Sigmoid colon (tissue), 7 donors: Measurements from ENCODE around the gene PRR12. TPM values are rescaled to one million over a fixed set of nuclear protein-coding genes. Genes with fewer than 3 reads are reported as not detected.

Experiments used
- DNase-seq: peaks from one replicate; pipeline ENCODE4 v3.0.0-alpha.2; 2019
- H3K27ac ChIP-seq, 4 donors: fragments of 200-600 bp; sonication (generic); one replicate each; pipeline ENCODE4 v1.5.1; 2016 to 2019; ENCODE audit warnings: mild to moderate bottlenecking in 1 of 4
- H3K27me3 ChIP-seq, 3 donors: fragments of 200-600 bp; sonication (generic); one replicate each; pipeline ENCODE4 v1.5.1; 2019; ENCODE audit warnings: mild to moderate bottlenecking in 1 of 3
- H3K36me3 ChIP-seq, 4 donors: fragments of 200-600 bp; sonication (generic); one replicate each; pipeline ENCODE4 v1.5.1; 2016 to 2019
- H3K4me1 ChIP-seq, 4 donors: fragments of 200-600 bp; sonication (generic); one replicate each; pipeline ENCODE4 v1.5.1; 2017 to 2019
- H3K4me3 ChIP-seq, 4 donors: fragments of 200-600 bp; sonication (generic); one replicate each; pipeline ENCODE4 v1.5.1; 2017 to 2019; ENCODE audit warnings: mild to moderate bottlenecking in 2 of 4, moderate library complexity in 1 of 4
- H3K9me3 ChIP-seq, 4 donors: fragments of 200-600 bp in 3 of 4; sonication (generic) in 3 of 4; one replicate each; pipeline versions ENCODE4 v1.5.1 to v1.6.1; 2013 to 2019
- CTCF ChIP-seq, 4 experiments: fragments of 450-650 bp in 3 of 4; fragments of 200-600 bp in 1 of 4; IDR thresholded peaks; one replicate each; pipeline ENCODE4 v1.5.1; 2016 to 2019; ENCODE audit warnings: antibody characterized with exemption in 4 of 4, mild to moderate bottlenecking in 3 of 4, moderate library complexity in 2 of 4
- EP300 ChIP-seq, 4 donors: sonication (generic); formaldehyde crosslinking; IDR thresholded peaks; one replicate each; pipeline ENCODE4 v1.6.1; 2017; ENCODE audit warnings: antibody characterized with exemption in 4 of 4
- POLR2A ChIP-seq, 2 donors: fragments of 450-650 bp; IDR thresholded peaks; one replicate each; pipeline ENCODE4 v1.6.1; 2016; ENCODE audit warnings: antibody characterized with exemption in 2 of 2, mild to moderate bottlenecking in 2 of 2, moderate library complexity in 2 of 2
- POLR2AphosphoS5 ChIP-seq, 4 donors: sonication (generic); formaldehyde crosslinking; IDR thresholded peaks; one replicate each; pipeline ENCODE4 v1.6.1; 2017; ENCODE audit warnings: antibody characterized with exemption in 4 of 4
- WGBS, 2 donors: extraction: QIAGEN DNeasy Blood & Tissue Kit; methylation state at CpG; one replicate each; pipeline ENCODE4 v1.1.7; 2013; 5-methylcytosine and 5-hydroxymethylcytosine counted together
- intact Hi-C: fragments of 100-400 bp; cut with DNase I; formaldehyde crosslinking; loops from one replicate; pipeline ENCODE4 v1.15.1; 2023
- polyA plus RNA-seq, 3 donors: library from polyadenylated mRNA; stranded (reverse); fragments of 200-250 nt; gene quantifications; one replicate each; pipeline ENCODE4 v1.2.3, GENCODE V29; 2013
- total RNA-seq, 4 donors: library from RNA; depleted of rRNA; stranded (reverse); fragments of >200 nt; gene quantifications; one replicate each; pipeline ENCODE4 v1.1.0, GENCODE V29; 2016
- donor health status: healthy with polysubstance abuse.
- donor health status: Bipolar disorder and iron deficiency.
- donor health status: healthy.

PRR12 gene
- total and polyA plus RNA-seq, 7 donors: 3.0 to 20.4 (median 5.7) TPM

- Histone ChIP-seq H3K9me3 (no peaks in the 10 kb centered on the region), H3K4me1 (peaks cover 0 to 11% (median 6%) of the 10 kb centered on the region in 4 donors), H3K27me3 (no peaks in the 10 kb centered on the region), H3K4me3 (no peak overlapping the region), H3K27ac (no peak overlapping the region), H3K36me3 (peaks cover 0 to 72% (median 42%) of the 10 kb centered on the region in 4 donors)
- TF ChIP-seq POLR2A (IDR thresholded peaks at IDR 0.05): no peak
- TF ChIP-seq POLR2AphosphoS5 (IDR thresholded peaks at IDR 0.05): no peak
- no peak for TF ChIP-seq CTCF (IDR thresholded peaks at IDR 0.05)
- TF ChIP-seq EP300 (IDR thresholded peaks at IDR 0.05): no peak
- DNase-seq: no peak
- 95 to 97% methylated on average over 12 of the region's 12 CpGs for WGBS, 2 donors
- intact Hi-C loops: no loop called here
These were observed 18.6 kb downstream of the PRR12 start for GRCh38 chr19:49609499-49610092.

GRCh38 chr19:49613374-49613773 lies 22.4 kb downstream of the PRR12 start:
- Histone ChIP-seq H3K4me3 (no peak overlapping the region), H3K9me3 (no peaks in the 10 kb centered on the region), H3K36me3 (peaks cover 13 to 75% (median 53%) of the 10 kb centered on the region in 4 donors), H3K27me3 (no peaks in the 10 kb centered on the region), H3K4me1 (peaks cover 0 to 11% (median 6%) of the 10 kb centered on the region in 4 donors), H3K27ac (no peak overlapping the region)
- WGBS, 2 donors: 72 to 84% methylated on average over 4 of the region's 4 CpGs
- DNase-seq: no peak
- no peak for TF ChIP-seq POLR2AphosphoS5 (IDR thresholded peaks at IDR 0.05)
- no peak for TF ChIP-seq EP300 (IDR thresholded peaks at IDR 0.05)
- no peak for TF ChIP-seq POLR2A (IDR thresholded peaks at IDR 0.05)
- TF ChIP-seq CTCF (IDR thresholded peaks at IDR 0.05): no peak
- intact Hi-C loops: no loop called here

GRCh38 chr19:49614096-49614833 lies 23.3 kb downstream of the PRR12 start:
- TF ChIP-seq EP300 (IDR thresholded peaks at IDR 0.05): no peak
- no peak for TF ChIP-seq POLR2A (IDR thresholded peaks at IDR 0.05)
- TF ChIP-seq POLR2AphosphoS5 (IDR thresholded peaks at IDR 0.05): no peak
- TF ChIP-seq CTCF (IDR thresholded peaks at IDR 0.05): no peak
- DNase-seq: no peak
- intact Hi-C loops: no loop called here
- Histone ChIP-seq H3K27ac (no peak overlapping the region), H3K4me3 (no peak overlapping the region), H3K27me3 (no peaks in the 10 kb centered on the region), H3K36me3 (peaks cover 13 to 75% (median 46%) of the 10 kb centered on the region in 4 donors), H3K4me1 (peaks cover 0 to 11% (median 6%) of the 10 kb centered on the region in 4 donors), H3K9me3 (no peaks in the 10 kb centered on the region)
- WGBS, 2 donors: 83 to 84% methylated on average over 19 of the region's 19 CpGs

GRCh38 chr19:49615861-49616260 lies 24.9 kb downstream of the PRR12 start:
- Histone ChIP-seq H3K27me3 (no peaks in the 10 kb centered on the region), H3K9me3 (no peaks in the 10 kb centered on the region), H3K4me3 (no peak overlapping the region), H3K4me1 (peaks cover 0 to 11% (median 6%) of the 10 kb centered on the region in 4 donors), H3K36me3 (peaks cover 13 to 71% (median 46%) of the 10 kb centered on the region in 4 donors), H3K27ac (no peak overlapping the region)
- DNase-seq: no peak
- TF ChIP-seq EP300 (IDR thresholded peaks at IDR 0.05) (no peak), POLR2AphosphoS5 (IDR thresholded peaks at IDR 0.05) (no peak), POLR2A (IDR thresholded peaks at IDR 0.05) (no peak), CTCF (IDR thresholded peaks at IDR 0.05) (no peak)
- intact Hi-C loops: no loop called here
- 96 to 98% methylated on average over 23 of the region's 23 CpGs for WGBS, 2 donors
